ENCODE measurements around the gene ALDH18A1. TPM values are rescaled to one million over a fixed set of nuclear protein-coding genes. Genes with fewer than 3 reads are reported as not detected.
"Not testable (repeated sequence)": the region's sequence is repeated elsewhere in the genome, so short reads cannot be mapped to it uniquely, and the experiment has no call there.

The ALDH18A1 gene
- total and polyA plus RNA-seq, 4 donors, result 10.0 to 35.0 (median 25.2) TPM

DNA sequence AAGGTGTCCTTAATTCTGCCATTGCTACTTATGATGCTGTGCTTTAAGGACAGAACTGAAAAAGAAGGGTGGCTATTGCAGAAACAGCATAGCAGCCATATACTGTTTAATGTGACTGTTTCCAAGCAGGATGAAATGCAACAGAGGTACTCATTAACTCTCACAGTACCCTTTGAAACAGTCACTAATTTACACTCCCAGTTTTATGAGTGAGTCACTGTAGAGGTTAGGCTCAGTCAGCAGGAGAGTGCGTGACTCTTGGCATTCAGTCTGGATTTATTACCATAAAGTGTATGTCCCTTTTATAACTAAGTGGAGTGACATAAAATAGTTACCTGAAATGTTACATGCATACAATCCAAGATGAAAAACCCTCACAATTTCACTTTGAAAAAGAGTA is 27.7 kb downstream of the ALDH18A1 start (continued):
- no peak for TF ChIP-seq FOXA2 (IDR thresholded peaks at IDR 0.05)
- TF ChIP-seq MAX (IDR thresholded peaks at IDR 0.05), result no peak
- no peak for TF ChIP-seq TAF1 (conservative IDR thresholded peaks at IDR 0.05)

- 94% methylated on average over 4 of the region's 4 CpGs for WGBS
- H3K9me3 ChIP-seq (ENCODE audit: control insufficient read depth in 4 of 4, low read length in 3 of 4), result no peaks in the 10 kb centered on the region
- no peak overlapping the region for H3K4me3 ChIP-seq (ENCODE audit: low read depth in 1 of 3, low read length in 3 of 3)
- no peak for DNase-seq (ENCODE audit: low spot score)
- no peak for TF ChIP-seq FOXA1 (IDR thresholded peaks at IDR 0.05)
- TF ChIP-seq HNF4G (IDR thresholded peaks at IDR 0.05), result no peak
- TF ChIP-seq RXRA (IDR thresholded peaks at IDR 0.05), result no peak
- TF ChIP-seq YY1 (IDR thresholded peaks at IDR 0.05), result no peak
- TF ChIP-seq HNF4A (conservative IDR thresholded peaks at IDR 0.05), result no peak
- TF ChIP-seq, protein P1, sequence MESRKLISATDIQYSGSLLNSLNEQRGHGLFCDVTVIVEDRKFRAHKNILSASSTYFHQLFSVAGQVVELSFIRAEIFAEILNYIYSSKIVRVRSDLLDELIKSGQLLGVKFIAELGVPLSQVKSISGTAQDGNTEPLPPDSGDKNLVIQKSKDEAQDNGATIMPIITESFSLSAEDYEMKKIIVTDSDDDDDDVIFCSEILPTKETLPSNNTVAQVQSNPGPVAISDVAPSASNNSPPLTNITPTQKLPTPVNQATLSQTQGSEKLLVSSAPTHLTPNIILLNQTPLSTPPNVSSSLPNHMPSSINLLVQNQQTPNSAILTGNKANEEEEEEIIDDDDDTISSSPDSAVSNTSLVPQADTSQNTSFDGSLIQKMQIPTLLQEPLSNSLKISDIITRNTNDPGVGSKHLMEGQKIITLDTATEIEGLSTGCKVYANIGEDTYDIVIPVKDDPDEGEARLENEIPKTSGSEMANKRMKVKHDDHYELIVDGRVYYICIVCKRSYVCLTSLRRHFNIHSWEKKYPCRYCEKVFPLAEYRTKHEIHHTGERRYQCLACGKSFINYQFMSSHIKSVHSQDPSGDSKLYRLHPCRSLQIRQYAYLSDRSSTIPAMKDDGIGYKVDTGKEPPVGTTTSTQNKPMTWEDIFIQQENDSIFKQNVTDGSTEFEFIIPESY (IDR thresholded peaks at IDR 0.05), result no peak
- TF ChIP-seq ATF3 (IDR thresholded peaks at IDR 0.05), result no peak
- no peak for TF ChIP-seq GABPA (IDR thresholded peaks at IDR 0.05 in 1 of 2, conservative IDR thresholded peaks at IDR 0.05 in 1 of 2)
- H3K4me1 ChIP-seq (ENCODE audit: control insufficient read depth in 4 of 4, insufficient read depth in 4 of 4, low read length in 3 of 4), result no peaks in the 10 kb centered on the region
- H3K36me3 ChIP-seq (ENCODE audit: control insufficient read depth in 4 of 4, insufficient read depth in 3 of 4, low read depth in 1 of 4, low read length in 3 of 4), result peaks cover 8 to 51% (median 35%) of the 10 kb centered on the region in 4 donors
- no peak overlapping the region for H3K9ac ChIP-seq (ENCODE audit: low read depth in 1 of 2, low read length in 2 of 2)
- H3K27me3 ChIP-seq (ENCODE audit: control insufficient read depth in 4 of 4, insufficient read depth in 4 of 4, low read length in 3 of 4), result no peaks in the 10 kb centered on the region
- H3K27ac ChIP-seq (ENCODE audit: low read depth in 1 of 2, low read length in 2 of 2), result no peak overlapping the region
Measured at GRCh38 chr10:95626500-95626899, 30.0 kb downstream of the ALDH18A1 start.

DNA sequence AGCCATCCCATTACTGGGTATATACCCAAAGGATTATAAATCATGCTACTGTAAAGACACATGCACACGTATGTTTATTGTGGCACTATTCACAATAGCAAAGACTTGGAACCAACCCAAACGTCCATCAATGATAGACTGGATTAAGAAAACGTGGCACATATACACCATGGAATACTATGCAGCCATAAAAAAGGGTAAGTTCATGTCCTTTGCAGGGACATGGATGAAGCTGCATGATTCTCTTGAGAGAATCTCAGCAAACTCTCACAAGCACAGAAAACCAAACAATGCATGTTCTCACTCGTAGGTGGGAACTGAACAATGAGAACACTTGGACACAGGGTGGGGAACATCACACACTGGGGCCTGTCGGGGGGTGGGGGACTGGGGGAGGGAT is 36.1 kb downstream of the ALDH18A1 start:
- H3K9me3 ChIP-seq (ENCODE audit: control insufficient read depth in 4 of 4, low read length in 3 of 4); H3K27ac ChIP-seq (ENCODE audit: low read depth in 1 of 2, low read length in 2 of 2); H3K4me1 ChIP-seq (ENCODE audit: control insufficient read depth in 4 of 4, insufficient read depth in 4 of 4, low read length in 3 of 4); H3K4me3 ChIP-seq (ENCODE audit: low read depth in 1 of 3, low read length in 3 of 3); H3K9ac ChIP-seq (ENCODE audit: low read depth in 1 of 2, low read length in 2 of 2); H3K27me3 ChIP-seq (ENCODE audit: control insufficient read depth in 4 of 4, insufficient read depth in 4 of 4, low read length in 3 of 4); DNase-seq (ENCODE audit: low spot score): not testable (repeated sequence)
- WGBS, result 91% methylated on average over 5 of the region's 5 CpGs
- H3K36me3 ChIP-seq (ENCODE audit: control insufficient read depth in 4 of 4, insufficient read depth in 3 of 4, low read depth in 1 of 4, low read length in 3 of 4), result peaks cover 16 to 40% (median 33%) of the 10 kb centered on the region in 4 donors

DNA sequence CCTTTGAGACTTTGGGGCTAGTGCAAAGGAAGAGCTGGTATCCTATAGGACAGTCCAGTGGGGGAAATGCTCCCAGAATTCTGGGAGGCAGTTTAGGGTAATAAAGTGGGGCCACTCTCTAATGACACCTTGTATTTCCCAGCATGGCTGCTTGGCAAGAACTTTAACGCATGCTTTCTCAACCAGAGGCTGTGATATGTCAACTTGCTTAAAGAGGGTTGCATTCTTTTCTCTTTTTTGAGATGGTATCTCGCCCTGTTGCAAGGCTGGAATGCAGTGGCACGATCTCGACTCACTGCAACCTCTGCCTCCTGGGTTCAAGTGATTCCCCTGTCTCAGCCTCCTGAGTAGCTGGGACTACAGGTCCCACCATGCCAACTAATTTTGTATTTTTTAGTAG is 38.4 kb downstream of the ALDH18A1 start:
- WGBS, result 91% methylated on average over 4 of the region's 4 CpGs
- DNase-seq (ENCODE audit: low spot score), result no peak
- no peak for TF ChIP-seq SP1 (IDR thresholded peaks at IDR 0.05)
- TF ChIP-seq REST (IDR thresholded peaks at IDR 0.05), result no peak
- no peak for TF ChIP-seq JUND (IDR thresholded peaks at IDR 0.05)
- TF ChIP-seq HNF4A (conservative IDR thresholded peaks at IDR 0.05), result no peak
- no peak for TF ChIP-seq TAF1 (conservative IDR thresholded peaks at IDR 0.05)
- TF ChIP-seq HNF4G (IDR thresholded peaks at IDR 0.05), result no peak
- no peak for TF ChIP-seq FOXA2 (IDR thresholded peaks at IDR 0.05)
- H3K4me3 ChIP-seq (ENCODE audit: low read depth in 1 of 3, low read length in 3 of 3), result no peak overlapping the region
- H3K4me1 ChIP-seq (ENCODE audit: control insufficient read depth in 4 of 4, insufficient read depth in 4 of 4, low read length in 3 of 4), result peaks cover 0 to 7% (median 0%) of the 10 kb centered on the region in 4 donors
- H3K9me3 ChIP-seq (ENCODE audit: control insufficient read depth in 4 of 4, low read length in 3 of 4), result no peaks in the 10 kb centered on the region
- peaks cover 17 to 41% (median 36%) of the 10 kb centered on the region in 4 donors for H3K36me3 ChIP-seq (ENCODE audit: control insufficient read depth in 4 of 4, insufficient read depth in 3 of 4, low read depth in 1 of 4, low read length in 3 of 4)
- no peak overlapping the region for H3K27ac ChIP-seq (ENCODE audit: low read depth in 1 of 2, low read length in 2 of 2)
- H3K9ac ChIP-seq (ENCODE audit: low read depth in 1 of 2, low read length in 2 of 2), result no peak overlapping the region
- no peaks in the 10 kb centered on the region for H3K27me3 ChIP-seq (ENCODE audit: control insufficient read depth in 4 of 4, insufficient read depth in 4 of 4, low read length in 3 of 4)

Measured in liver (tissue), 9 donors.